BLaER1 (cell line): ENCODE data around the gene CTNND1.
"Not testable (repeated sequence)": the region's sequence is repeated elsewhere in the genome, so short reads cannot be mapped to it uniquely, and the experiment has no call there.

Source experiments
- H3K27ac ChIP-seq: shearing (Covaris generic); formaldehyde crosslinking; 2 replicates; pipeline ENCODE4 v1.8.1; 2022
- H3K27me3 ChIP-seq: shearing (Covaris generic); formaldehyde crosslinking; 2 replicates; pipeline ENCODE4 v1.8.1; 2022
- H3K36me3 ChIP-seq: shearing (Covaris generic); formaldehyde crosslinking; 2 replicates; pipeline ENCODE4 v1.8.1; 2022
- H3K4me1 ChIP-seq: shearing (Covaris generic); formaldehyde crosslinking; 2 replicates; pipeline ENCODE4 v1.8.1; 2022
- H3K4me2 ChIP-seq: shearing (Covaris generic); formaldehyde crosslinking; 2 replicates; pipeline ENCODE4 v1.8.1; 2022
- H3K4me3 ChIP-seq: shearing (Covaris generic); formaldehyde crosslinking; 2 replicates; pipeline ENCODE4 v1.8.1; 2022
- H3K9ac ChIP-seq: shearing (Covaris generic); formaldehyde crosslinking; 2 replicates; pipeline ENCODE4 v1.8.1; 2022
- H3K9me3 ChIP-seq: shearing (Covaris generic); formaldehyde crosslinking; 2 replicates; pipeline ENCODE4 v1.8.1; 2022
- H4K20me1 ChIP-seq: shearing (Covaris generic); formaldehyde crosslinking; 2 replicates; pipeline ENCODE4 v1.8.1; 2022
- Cebpa-rat ChIP-seq: shearing (Covaris generic); IDR thresholded peaks from 2 replicates; pipeline ENCODE4 v1.8.1; 2022

Gene CTNND1

GRCh38 chr11:57823859-57824258 lies 62.3 kb downstream of the CTNND1 start:
- Histone ChIP-seq H3K27ac (no peak overlapping the region), H3K9ac (no peak overlapping the region), H4K20me1 (no peaks in the 10 kb centered on the region), H3K4me1 (no peaks in the 10 kb centered on the region), H3K36me3 (no peaks in the 10 kb centered on the region), H3K27me3 (no peaks in the 10 kb centered on the region), H3K4me3 (no peak overlapping the region), H3K4me2 (no peak overlapping the region), H3K9me3 (no peaks in the 10 kb centered on the region)
- no peak for TF ChIP-seq Cebpa-rat

- H3K36me3 ChIP-seq = no peaks in the 10 kb centered on the region
- TF ChIP-seq Cebpa-rat = no peak
- H4K20me1 ChIP-seq = no peaks in the 10 kb centered on the region
- no peak overlapping the region for H3K9ac ChIP-seq
- no peak overlapping the region for H3K4me2 ChIP-seq
- no peaks in the 10 kb centered on the region for H3K4me1 ChIP-seq
- H3K9me3 ChIP-seq = peaks cover 11% of the 10 kb centered on the region; the same call in 1 of the 2 replicates
- H3K27me3 ChIP-seq = no peaks in the 10 kb centered on the region
- H3K27ac ChIP-seq = no peak overlapping the region
- H3K4me3 ChIP-seq = no peak overlapping the region
Observed at GRCh38 chr11:57834852-57835251, 73.2 kb downstream of the CTNND1 start.

GRCh38 chr11:57838609-57839008 lies 77.0 kb downstream of the CTNND1 start:
- H3K27me3 ChIP-seq, H4K20me1 ChIP-seq, H3K9ac ChIP-seq, H3K4me2 ChIP-seq, H3K36me3 ChIP-seq, H3K4me3 ChIP-seq, H3K27ac ChIP-seq: not testable (repeated sequence)
- peaks cover 12% of the 10 kb centered on the region for H3K4me1 ChIP-seq
- peaks cover 11% of the 10 kb centered on the region; the same call in 1 of the 2 replicates for H3K9me3 ChIP-seq

- H3K4me1 ChIP-seq = peaks cover 12% of the 10 kb centered on the region
- no peaks in the 10 kb centered on the region for H4K20me1 ChIP-seq
- no peak overlapping the region for H3K9ac ChIP-seq
- no peaks in the 10 kb centered on the region for H3K36me3 ChIP-seq
- no peaks in the 10 kb centered on the region for H3K27me3 ChIP-seq
- H3K4me3 ChIP-seq = no peak overlapping the region
- no peaks in the 10 kb centered on the region for H3K9me3 ChIP-seq
- TF ChIP-seq Cebpa-rat = no peak
- peak overlapping the region; percentile 46 for H3K4me2 ChIP-seq
- H3K27ac ChIP-seq = 0 out of 2 replicates have a peak overlapping the region, but pooled peaks have one; percentile 1
Observed at GRCh38 chr11:57842873-57843272, 81.3 kb downstream of the CTNND1 start.

GRCh38 chr11:57867966-57868365 lies 106.4 kb downstream of the CTNND1 start:
- H3K36me3 ChIP-seq = no peaks in the 10 kb centered on the region
- no peaks in the 10 kb centered on the region for H3K4me1 ChIP-seq
- no peaks in the 10 kb centered on the region for H4K20me1 ChIP-seq
- H3K4me2 ChIP-seq = no peak overlapping the region
- no peak for TF ChIP-seq Cebpa-rat
- no peak overlapping the region for H3K27ac ChIP-seq
- H3K27me3 ChIP-seq = no peaks in the 10 kb centered on the region
- H3K4me3 ChIP-seq = no peak overlapping the region
- no peaks in the 10 kb centered on the region for H3K9me3 ChIP-seq
- H3K9ac ChIP-seq = no peak overlapping the region

DNA sequence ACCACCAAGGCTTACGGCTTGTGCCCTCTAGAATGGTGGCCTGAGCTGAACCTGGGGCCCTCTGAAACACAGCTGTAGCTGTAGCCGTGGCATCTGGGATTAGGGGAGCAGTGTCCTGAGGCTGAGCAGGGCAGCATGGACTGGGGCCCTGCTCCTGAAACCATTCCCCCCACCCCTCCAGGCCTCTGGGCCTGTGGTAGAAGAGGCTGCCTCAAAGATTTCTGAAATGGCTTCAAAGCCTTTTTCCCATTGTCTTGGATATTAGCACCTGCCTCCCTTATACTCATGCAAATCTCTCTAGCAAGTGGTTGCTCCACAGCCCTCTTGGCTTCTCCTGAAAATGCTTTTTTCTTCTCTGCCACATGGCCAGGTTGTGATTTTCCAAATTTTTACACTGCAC lies 106.9 kb downstream of the CTNND1 start:
- no peak overlapping the region for H3K9ac ChIP-seq

More for the DNA sequence above, 106.9 kb downstream of the CTNND1 start:
- no peak for TF ChIP-seq Cebpa-rat
- Histone ChIP-seq H3K27me3 (no peaks in the 10 kb centered on the region), H4K20me1 (no peaks in the 10 kb centered on the region), H3K36me3 (no peaks in the 10 kb centered on the region), H3K4me2 (no peak overlapping the region), H3K27ac (no peak overlapping the region), H3K4me3 (no peak overlapping the region), H3K9me3 (no peaks in the 10 kb centered on the region), H3K4me1 (no peaks in the 10 kb centered on the region)
